Measurements from ENCODE around the gene LEMD2. TPM values are rescaled to one million over a fixed set of nuclear protein-coding genes. Genes with fewer than 3 reads are reported as not detected.

The LEMD2 gene
- polyA plus RNA-seq, 3 donors: 11.4 to 59.5 (median 13.8) TPM

DNA sequence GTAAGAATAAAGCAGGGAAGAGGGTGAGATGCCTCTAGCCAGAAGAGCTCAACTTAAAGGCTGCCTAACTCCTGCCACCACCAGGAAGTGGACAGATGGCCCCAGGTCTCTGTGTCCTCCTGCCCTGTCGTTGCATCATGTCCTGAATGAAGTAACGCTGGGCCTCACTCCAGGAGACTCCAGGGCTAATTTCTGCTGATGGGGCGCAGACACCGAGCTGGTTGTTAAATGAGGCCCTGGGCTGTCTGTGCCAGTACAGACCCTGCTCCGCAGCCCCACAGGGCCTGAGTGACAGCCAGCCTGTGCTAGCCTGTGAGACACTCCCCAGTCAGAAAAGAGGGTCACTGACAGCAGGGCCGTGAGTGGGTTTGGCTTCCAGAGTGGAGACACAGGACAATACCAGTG lies 48.7 kb downstream of the LEMD2 start:
- H4K20me1 ChIP-seq (ENCODE audit: insufficient read depth, low read length): no peaks in the 10 kb centered on the region
- no peak overlapping the region for H3K9ac ChIP-seq (ENCODE audit: insufficient read depth, low read length, poor library complexity, severe bottlenecking)
- WGBS (ENCODE audit: insufficient coverage): 55% methylated on average over 6 of the region's 6 CpGs
- Mint-ChIP-seq H3K4me1 (peaks cover 13% of the 10 kb centered on the region), H3K9me3 (no peaks in the 10 kb centered on the region), H3K27me3 (ENCODE audit: low read depth in 3 of 3) (peaks cover 0 to 6% (median 4%) of the 10 kb centered on the region in 3 donors), H3K4me3 (no peak overlapping the region), H3K36me3 (no peaks in the 10 kb centered on the region), H3K27ac (peak overlapping the region in 1 of 7 donors; percentile 28)
- H3K9me3 ChIP-seq (replicated peaks in 1 of 2; ENCODE audit: control insufficient read depth in 1 of 2, insufficient read depth in 1 of 2, low read length in 2 of 2): no peaks in the 10 kb centered on the region
- no peak overlapping the region for H3K4me2 ChIP-seq (replicated peaks; ENCODE audit: extremely low read depth, low read length, poor library complexity, severe bottlenecking)
- H3K79me2 ChIP-seq (ENCODE audit: insufficient read depth, low read length): no peaks in the 10 kb centered on the region
- peak overlapping the region; percentile 38 for H2AFZ ChIP-seq (ENCODE audit: insufficient read depth, low read depth, low read length, poor library complexity, severe bottlenecking)
- no peak overlapping the region for H3K4me3 ChIP-seq (replicated peaks in 1 of 3; ENCODE audit: low read depth in 2 of 3, low read length in 3 of 3)
- H3K4me1 ChIP-seq (ENCODE audit: control insufficient read depth in 1 of 2, insufficient read depth in 2 of 2, low read length in 2 of 2): peaks cover 8 to 12% of the 10 kb centered on the region in 2 donors
- DNase-seq: peak in 2 of 3 donors; percentile 3 to 24
- intact Hi-C loops (cut with micrococcal nuclease): no loop called here
- TF ChIP-seq, protein P1, sequence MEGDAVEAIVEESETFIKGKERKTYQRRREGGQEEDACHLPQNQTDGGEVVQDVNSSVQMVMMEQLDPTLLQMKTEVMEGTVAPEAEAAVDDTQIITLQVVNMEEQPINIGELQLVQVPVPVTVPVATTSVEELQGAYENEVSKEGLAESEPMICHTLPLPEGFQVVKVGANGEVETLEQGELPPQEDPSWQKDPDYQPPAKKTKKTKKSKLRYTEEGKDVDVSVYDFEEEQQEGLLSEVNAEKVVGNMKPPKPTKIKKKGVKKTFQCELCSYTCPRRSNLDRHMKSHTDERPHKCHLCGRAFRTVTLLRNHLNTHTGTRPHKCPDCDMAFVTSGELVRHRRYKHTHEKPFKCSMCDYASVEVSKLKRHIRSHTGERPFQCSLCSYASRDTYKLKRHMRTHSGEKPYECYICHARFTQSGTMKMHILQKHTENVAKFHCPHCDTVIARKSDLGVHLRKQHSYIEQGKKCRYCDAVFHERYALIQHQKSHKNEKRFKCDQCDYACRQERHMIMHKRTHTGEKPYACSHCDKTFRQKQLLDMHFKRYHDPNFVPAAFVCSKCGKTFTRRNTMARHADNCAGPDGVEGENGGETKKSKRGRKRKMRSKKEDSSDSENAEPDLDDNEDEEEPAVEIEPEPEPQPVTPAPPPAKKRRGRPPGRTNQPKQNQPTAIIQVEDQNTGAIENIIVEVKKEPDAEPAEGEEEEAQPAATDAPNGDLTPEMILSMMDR (IDR thresholded peaks at IDR 0.05): no peak
- no peak overlapping the region for H3K27ac ChIP-seq (ENCODE audit: low read depth in 1 of 2, low read length in 2 of 2)
- no peaks in the 10 kb centered on the region for H3K27me3 ChIP-seq (ENCODE audit: control insufficient read depth in 2 of 2, insufficient read depth in 2 of 2, low read length in 2 of 2)
- H3K36me3 ChIP-seq (replicated peaks in 1 of 2; ENCODE audit: control insufficient read depth in 1 of 2, insufficient read depth in 2 of 2, low read length in 2 of 2): no peaks in the 10 kb centered on the region

DNA sequence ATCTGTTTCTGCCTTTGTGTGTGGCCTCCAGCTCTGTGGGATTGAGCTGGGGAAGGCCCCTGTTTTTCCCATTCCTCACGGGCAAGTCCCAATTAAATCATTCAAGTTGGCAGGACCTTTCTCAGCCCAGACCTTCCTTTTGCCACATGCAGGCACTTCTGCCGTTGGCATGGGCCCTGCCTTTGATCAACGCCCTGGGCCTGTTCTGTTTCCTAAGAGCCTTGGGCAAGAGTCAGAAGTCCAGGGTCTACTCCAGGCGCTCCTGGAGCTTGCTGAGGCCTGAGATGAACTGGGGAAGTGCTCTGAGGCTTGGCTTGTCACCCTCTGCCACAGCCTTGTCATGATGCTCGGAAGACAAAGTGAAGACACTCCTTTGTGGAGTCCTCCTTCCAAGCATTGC lies 49.4 kb downstream of the LEMD2 start:
- no peak overlapping the region for H3K4me3 Mint-ChIP-seq
- H3K9ac ChIP-seq (ENCODE audit: insufficient read depth, low read length, poor library complexity, severe bottlenecking): no peak overlapping the region
- H3K9me3 ChIP-seq (replicated peaks in 1 of 2; ENCODE audit: control insufficient read depth in 1 of 2, insufficient read depth in 1 of 2, low read length in 2 of 2): no peaks in the 10 kb centered on the region
- H3K27ac ChIP-seq (ENCODE audit: low read depth in 1 of 2, low read length in 2 of 2): no peak overlapping the region
- no peaks in the 10 kb centered on the region for H4K20me1 ChIP-seq (ENCODE audit: insufficient read depth, low read length)
- no peak overlapping the region for H3K4me3 ChIP-seq (replicated peaks in 1 of 3; ENCODE audit: low read depth in 2 of 3, low read length in 3 of 3)
- no peaks in the 10 kb centered on the region for H3K27me3 ChIP-seq (ENCODE audit: control insufficient read depth in 2 of 2, insufficient read depth in 2 of 2, low read length in 2 of 2)
- H3K4me1 Mint-ChIP-seq: peaks cover 13% of the 10 kb centered on the region
- intact Hi-C loops (cut with micrococcal nuclease): no loop called here
- H3K9me3 Mint-ChIP-seq: no peaks in the 10 kb centered on the region
- WGBS (ENCODE audit: insufficient coverage): 73% methylated on average over 5 of the region's 5 CpGs
- peaks cover 8 to 12% of the 10 kb centered on the region in 2 donors for H3K4me1 ChIP-seq (ENCODE audit: control insufficient read depth in 1 of 2, insufficient read depth in 2 of 2, low read length in 2 of 2)
- no peaks in the 10 kb centered on the region for H3K79me2 ChIP-seq (ENCODE audit: insufficient read depth, low read length)
- H3K27me3 Mint-ChIP-seq (ENCODE audit: low read depth in 3 of 3): peaks cover 0 to 6% (median 4%) of the 10 kb centered on the region in 3 donors
- no peaks in the 10 kb centered on the region for H3K36me3 Mint-ChIP-seq
- no peaks in the 10 kb centered on the region for H3K36me3 ChIP-seq (replicated peaks in 1 of 2; ENCODE audit: control insufficient read depth in 1 of 2, insufficient read depth in 2 of 2, low read length in 2 of 2)
- no peak overlapping the region for H3K27ac Mint-ChIP-seq
- DNase-seq: no peak
- H2AFZ ChIP-seq (ENCODE audit: insufficient read depth, low read depth, low read length, poor library complexity, severe bottlenecking): peak overlapping the region; percentile 38
- TF ChIP-seq, protein P1 (IDR thresholded peaks at IDR 0.05): no peak
- no peak overlapping the region for H3K4me2 ChIP-seq (replicated peaks; ENCODE audit: extremely low read depth, low read length, poor library complexity, severe bottlenecking)

All from CD14-positive monocyte (primary cell).